T-helper 17 cell (primary cell): ENCODE measurements around the gene LRRC4B. TPM values are rescaled to one million over a fixed set of nuclear protein-coding genes. Genes with fewer than 3 reads are reported as not detected.

Experiments
- ATAC-seq: fragments of 150-1000 bp; cut with Tn5 transposase; 2 replicates; pipeline ENCODE4 v1.10.0; 2021; ENCODE audit warnings: mild to moderate bottlenecking, moderate library complexity
- DNase-seq, 3 donors: peaks; one replicate each; pipeline versions ENCODE4 v3.0.0 to v3.0.0-alpha.2; 2020 to 2021
- H3K9me3 ChIP-seq: one replicate; pipeline ENCODE4 v1.7.0; 2013; ENCODE audit warnings: low read length, mild to moderate bottlenecking; ENCODE audit not compliant: control insufficient read depth, poor library complexity, severe bottlenecking
- H3K27ac Mint-ChIP-seq: one replicate; pipeline ENCODE4 v1.8.0; 2022; ENCODE audit warnings: mild to moderate bottlenecking, moderate library complexity, mixed read lengths
- H3K27me3 Mint-ChIP-seq: one replicate; pipeline ENCODE4 v1.8.0; 2022; ENCODE audit warnings: mixed read lengths
- H3K36me3 Mint-ChIP-seq: one replicate; pipeline ENCODE4 v1.8.0; 2022; ENCODE audit warnings: low read depth, mixed read lengths
- H3K4me1 Mint-ChIP-seq: one replicate; pipeline ENCODE4 v1.8.0; 2022; ENCODE audit warnings: mild to moderate bottlenecking, mixed read lengths
- H3K4me3 Mint-ChIP-seq: one replicate; pipeline ENCODE4 v1.8.0; 2022; ENCODE audit warnings: mild to moderate bottlenecking, moderate library complexity, mixed read lengths
- total RNA-seq, 4 donors: library from RNA in 2 of 4; stranded (reverse) in 2 of 4; gene quantifications; one replicate each; pipeline ENCODE4 v1.2.3 and lab custom pipeline; 2022 to 2026

The LRRC4B gene
- total RNA-seq, 2 donors from 2014 or later: not detected

DNA sequence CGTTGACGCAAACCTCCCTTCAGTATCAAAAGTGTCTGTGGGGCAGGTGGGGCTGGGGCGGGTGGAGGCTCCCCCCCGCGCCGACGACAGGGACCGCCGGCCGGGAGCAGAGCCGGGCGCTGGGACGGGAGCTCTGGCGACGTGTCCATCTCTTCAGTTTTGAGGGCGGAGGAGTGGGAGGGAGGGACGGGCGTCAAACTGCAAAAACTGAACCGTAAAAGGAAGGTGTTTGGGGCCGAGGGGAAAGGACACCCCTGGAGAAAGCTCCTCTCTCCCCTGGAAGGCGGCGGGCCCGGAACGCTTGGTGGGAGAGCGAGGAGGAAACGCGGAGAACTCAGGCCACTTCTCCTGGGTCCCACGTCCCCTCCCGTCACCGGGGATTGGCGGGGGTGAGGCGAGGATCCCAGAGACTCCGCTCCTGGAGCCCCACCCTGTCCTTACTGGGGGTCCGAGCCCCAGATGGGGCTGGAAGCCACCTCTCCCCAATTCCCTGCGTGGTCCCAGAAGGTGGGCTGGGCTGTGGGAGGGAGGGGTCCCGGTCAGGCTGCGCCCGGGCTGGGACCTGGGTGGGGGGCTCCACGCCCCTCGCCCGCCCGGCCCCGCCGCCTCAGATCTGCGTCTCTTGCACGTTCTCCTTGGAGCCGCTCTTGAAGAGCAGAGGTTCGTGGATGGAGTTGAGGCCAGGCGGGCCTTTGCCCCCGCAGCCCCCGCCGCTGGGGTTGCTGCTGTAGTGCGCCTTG lies 51.1 kb downstream of the LRRC4B start:
- Mint-ChIP-seq H3K4me1 (peaks cover 4% of the 10 kb centered on the region), H3K27ac (no peak overlapping the region), H3K27me3 (no peaks in the 10 kb centered on the region), H3K36me3 (no peaks in the 10 kb centered on the region), H3K4me3 (no peak overlapping the region)
- H3K9me3 ChIP-seq: no peaks in the 10 kb centered on the region
- DNase-seq (no peak), ATAC-seq (no peak)

DNA sequence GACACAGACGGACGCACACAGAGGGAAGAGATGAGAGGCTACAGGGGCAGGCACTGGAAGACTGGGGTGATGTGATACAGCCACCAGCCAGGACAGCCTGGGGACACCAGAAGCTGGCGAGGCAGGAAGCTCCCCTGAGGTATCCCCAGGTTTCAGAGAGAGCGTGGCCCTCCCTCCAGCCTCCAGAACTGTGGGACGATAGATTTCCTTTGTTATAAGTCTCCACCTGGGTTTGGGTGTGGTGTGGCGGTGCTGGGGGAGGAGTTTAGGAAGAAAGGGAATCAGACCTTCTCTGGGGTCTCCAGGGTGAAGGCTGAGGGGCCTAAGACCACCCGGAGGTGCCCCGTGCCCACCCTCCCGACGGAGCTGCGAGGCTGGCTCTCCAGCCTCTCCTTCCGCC lies 51.8 kb downstream of the LRRC4B start:
- Mint-ChIP-seq H3K27ac (no peak overlapping the region), H3K4me3 (no peak overlapping the region), H3K36me3 (peaks cover under 1% of the 10 kb centered on the region), H3K4me1 (peaks cover 8% of the 10 kb centered on the region), H3K27me3 (no peaks in the 10 kb centered on the region)
- ATAC-seq (no peak), DNase-seq (no peak)
- no peaks in the 10 kb centered on the region for H3K9me3 ChIP-seq

DNA sequence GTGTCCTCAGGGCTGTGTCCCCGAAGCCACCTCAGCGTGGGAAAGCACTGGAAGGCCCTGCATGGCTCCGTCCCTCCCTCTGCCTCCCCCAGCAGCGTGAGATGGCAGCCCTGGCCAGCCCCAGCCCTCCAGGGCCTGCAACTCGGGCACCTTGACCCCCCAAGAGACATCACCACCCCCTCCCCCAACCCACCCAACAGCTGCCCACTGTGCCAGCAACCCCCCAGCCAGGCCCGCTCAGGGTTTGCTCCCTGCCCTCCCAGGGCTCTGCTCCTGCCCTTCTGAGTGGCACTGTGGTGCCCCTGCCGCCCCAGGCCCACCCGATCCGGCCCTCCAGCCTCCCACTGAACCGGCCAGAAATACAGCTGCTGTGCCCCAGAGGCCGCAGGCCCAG lies 53.1 kb downstream of the LRRC4B start:
- no peak overlapping the region for H3K4me3 Mint-ChIP-seq
- no peak for ATAC-seq
- no peak overlapping the region for H3K27ac Mint-ChIP-seq
- no peaks in the 10 kb centered on the region for H3K9me3 ChIP-seq
- peaks cover 15% of the 10 kb centered on the region for H3K4me1 Mint-ChIP-seq
- H3K27me3 Mint-ChIP-seq: no peaks in the 10 kb centered on the region
- H3K36me3 Mint-ChIP-seq: peaks cover 2% of the 10 kb centered on the region
- peak in 1 of 3 donors; percentile 7 for DNase-seq

DNA sequence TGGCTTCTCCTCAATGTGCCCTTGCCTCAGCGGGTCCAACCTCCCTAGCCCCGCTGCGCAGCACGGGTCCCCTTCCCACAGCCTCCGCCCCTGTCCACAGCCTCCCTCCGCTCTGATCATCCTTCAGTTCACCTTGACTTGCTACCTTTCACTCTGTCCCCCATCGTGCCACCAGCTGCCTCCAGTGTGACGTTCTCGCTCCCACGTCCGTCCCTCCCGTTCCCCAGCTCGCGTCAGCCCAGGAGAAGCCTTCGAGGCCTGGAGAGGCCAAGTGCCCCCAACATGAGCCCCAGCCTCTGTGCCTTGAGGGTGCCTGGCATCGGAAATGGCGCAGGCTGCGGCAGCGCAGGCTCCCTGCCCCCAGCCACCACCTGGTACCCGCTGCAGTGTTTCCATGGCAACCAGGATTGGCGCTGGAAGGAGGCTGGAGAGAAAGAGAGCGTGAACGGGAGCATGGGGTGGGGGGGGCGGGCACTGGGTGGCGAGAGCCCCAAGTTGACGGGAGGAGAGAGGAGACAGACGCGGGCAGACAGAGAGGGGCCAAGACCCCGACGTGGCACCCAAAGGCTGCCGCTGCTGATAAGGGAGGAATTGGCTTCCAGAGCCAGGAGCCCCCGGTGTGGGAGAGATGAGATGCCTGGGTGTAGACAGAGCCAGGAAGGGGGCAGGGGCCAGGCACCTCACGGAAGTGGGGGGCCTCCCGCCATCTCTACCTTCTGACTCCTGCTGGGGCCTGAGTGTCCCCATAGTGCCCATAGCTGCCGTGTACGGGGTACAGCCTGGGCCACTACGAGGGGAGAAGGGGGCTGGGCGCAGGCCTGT lies 53.7 kb downstream of the LRRC4B start:
- Mint-ChIP-seq H3K27ac (no peak overlapping the region), H3K27me3 (no peaks in the 10 kb centered on the region), H3K4me1 (peaks cover 15% of the 10 kb centered on the region)

DNA sequence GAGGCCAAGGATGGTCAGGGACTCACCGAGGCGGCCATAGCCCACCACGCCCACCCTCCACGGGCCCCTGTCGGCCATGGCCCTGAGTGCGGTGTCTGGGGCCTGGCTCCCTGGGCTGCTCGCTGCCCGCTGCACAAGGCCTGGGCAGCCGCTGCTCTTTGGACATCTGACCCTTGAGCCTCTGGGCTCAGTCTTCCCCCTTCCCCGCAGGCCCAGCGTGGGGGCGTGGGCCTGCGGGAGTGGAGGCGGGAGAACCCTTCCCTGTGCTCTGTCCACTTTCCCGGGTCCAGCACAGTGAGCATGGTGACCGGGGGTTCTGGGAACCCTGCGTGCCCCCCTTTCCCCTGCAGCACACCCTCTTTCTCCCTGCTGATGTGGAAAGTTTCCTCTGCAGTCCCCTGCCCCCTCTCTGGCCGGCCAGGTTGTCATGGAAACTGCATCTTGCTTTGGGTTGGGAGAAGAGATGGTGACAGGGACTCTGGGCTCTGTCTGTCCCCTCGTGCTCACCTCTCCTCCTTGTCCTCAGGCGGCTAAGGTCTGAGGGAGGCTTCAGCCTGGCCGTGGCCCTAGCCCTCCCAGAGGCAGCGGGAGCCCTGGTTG lies 54.4 kb downstream of the LRRC4B start, which contains the start of gene ASPDH:
ASPDH (minus strand) TSS at position 168 of the 600 bp plus-strand sequence; CDS start at position 78, 90 bp downstream.
- Mint-ChIP-seq H3K27ac (peak within 1 kb of the TSS; percentile 27), H3K4me3 (no peak within 1 kb of the TSS), H3K27me3 (no peaks in the 10 kb centered on the region), H3K36me3 (peaks cover 2% of the 10 kb centered on the region), H3K4me1 (peaks cover 16% of the 10 kb centered on the region)
- ATAC-seq: no peak
- no peak for DNase-seq
- no peaks in the 10 kb centered on the region for H3K9me3 ChIP-seq

More for the DNA sequence above, 53.7 kb downstream of the LRRC4B start:
- Mint-ChIP-seq H3K36me3 (peaks cover 2% of the 10 kb centered on the region), H3K4me3 (no peak overlapping the region)
- DNase-seq: no peak
- ATAC-seq: no peak
- no peaks in the 10 kb centered on the region for H3K9me3 ChIP-seq

DNA sequence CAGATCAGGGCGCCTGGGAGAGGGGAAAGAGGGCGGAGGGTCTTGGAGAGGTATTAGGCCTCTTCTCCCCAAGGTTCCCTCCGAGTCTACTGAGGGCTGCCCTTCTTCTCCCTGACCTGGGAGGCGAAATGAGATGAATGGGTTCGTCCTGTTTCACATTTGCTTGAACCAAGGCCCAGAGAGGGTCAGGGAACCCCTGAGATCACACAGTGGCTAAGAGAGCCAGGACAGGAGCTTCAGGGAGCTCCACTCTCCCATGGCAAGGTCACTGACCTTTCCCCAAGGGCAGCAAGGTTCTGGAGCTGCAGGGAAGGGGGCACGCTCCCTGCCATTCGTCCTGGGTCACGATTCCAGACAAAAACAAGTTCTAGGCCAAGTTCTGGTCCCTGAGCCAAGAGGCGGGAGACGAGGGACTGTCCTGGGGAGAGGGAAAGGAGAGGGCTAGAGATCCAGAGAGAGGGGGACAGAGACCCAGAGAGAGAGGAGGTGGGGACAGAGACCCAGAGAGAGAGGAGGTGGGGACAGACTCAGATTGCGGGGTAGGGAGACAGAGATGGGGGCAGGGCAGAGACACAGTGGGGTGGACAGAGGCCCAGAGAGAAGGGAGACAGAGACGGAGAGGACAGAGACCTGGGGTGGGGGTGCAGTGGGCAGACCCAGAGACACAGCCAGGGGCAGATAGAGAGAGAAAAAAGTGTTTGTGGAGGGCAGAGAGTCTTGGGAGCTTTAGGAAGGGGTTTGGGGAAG lies 55.1 kb downstream of the LRRC4B start:
- Mint-ChIP-seq H3K4me1 (peaks cover 20% of the 10 kb centered on the region), H3K4me3 (no peak overlapping the region), H3K27me3 (no peaks in the 10 kb centered on the region), H3K27ac (peak overlapping the region; percentile 27), H3K36me3 (peaks cover 5% of the 10 kb centered on the region)
- ATAC-seq: no peak
- DNase-seq: no peak
- H3K9me3 ChIP-seq: no peaks in the 10 kb centered on the region

DNA sequence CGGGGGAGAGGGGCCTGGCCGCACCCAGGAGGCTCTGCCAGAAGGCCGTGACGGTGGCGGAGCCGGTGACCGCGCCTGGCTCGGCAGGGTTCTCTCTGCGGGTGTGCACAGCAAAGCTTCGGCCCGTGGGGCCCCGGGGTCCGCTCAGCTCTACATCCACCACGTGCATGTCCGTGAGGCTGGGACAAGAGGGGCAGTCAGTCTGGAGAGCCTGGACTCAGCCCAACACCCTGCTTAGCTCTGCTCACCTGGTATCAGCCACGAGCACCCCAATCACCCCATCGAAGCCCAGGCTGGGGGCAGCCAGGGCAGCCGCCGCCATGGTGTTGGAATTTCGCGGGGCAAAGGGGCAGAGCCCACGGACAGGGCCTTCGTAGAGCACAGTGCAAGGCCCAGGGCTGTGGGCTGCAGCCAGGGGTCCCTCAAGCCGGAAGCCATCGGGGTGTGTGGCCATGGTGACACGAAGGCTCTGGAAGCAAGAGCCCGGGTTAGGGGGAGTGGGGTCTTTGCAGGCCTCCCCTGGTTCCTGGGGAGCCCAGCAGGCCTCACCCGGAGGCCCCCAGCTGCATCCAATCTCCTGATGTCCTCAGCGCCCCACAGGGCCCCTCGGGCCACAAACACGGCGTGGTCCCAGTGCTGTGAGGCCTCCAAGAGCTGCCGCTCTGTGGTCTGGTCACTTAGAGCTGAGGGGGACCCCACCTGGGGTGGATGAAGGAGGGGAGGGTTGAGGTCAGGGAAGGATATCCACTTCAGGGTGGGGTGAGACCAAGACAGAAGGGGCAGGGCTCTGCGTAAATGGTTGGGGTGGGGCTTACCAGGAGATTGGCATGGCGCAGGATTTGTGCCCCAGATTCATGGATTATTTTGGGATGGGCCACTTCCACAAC lies 55.9 kb downstream of the LRRC4B start:
- H3K9me3 ChIP-seq: no peaks in the 10 kb centered on the region
- DNase-seq (no peak), ATAC-seq (no peak)
- Mint-ChIP-seq H3K4me3 (peak overlapping the region; percentile 80), H3K27ac (peak overlapping the region; percentile 76), H3K4me1 (peaks cover 22% of the 10 kb centered on the region), H3K36me3 (peaks cover 5% of the 10 kb centered on the region), H3K27me3 (no peaks in the 10 kb centered on the region)

DNA sequence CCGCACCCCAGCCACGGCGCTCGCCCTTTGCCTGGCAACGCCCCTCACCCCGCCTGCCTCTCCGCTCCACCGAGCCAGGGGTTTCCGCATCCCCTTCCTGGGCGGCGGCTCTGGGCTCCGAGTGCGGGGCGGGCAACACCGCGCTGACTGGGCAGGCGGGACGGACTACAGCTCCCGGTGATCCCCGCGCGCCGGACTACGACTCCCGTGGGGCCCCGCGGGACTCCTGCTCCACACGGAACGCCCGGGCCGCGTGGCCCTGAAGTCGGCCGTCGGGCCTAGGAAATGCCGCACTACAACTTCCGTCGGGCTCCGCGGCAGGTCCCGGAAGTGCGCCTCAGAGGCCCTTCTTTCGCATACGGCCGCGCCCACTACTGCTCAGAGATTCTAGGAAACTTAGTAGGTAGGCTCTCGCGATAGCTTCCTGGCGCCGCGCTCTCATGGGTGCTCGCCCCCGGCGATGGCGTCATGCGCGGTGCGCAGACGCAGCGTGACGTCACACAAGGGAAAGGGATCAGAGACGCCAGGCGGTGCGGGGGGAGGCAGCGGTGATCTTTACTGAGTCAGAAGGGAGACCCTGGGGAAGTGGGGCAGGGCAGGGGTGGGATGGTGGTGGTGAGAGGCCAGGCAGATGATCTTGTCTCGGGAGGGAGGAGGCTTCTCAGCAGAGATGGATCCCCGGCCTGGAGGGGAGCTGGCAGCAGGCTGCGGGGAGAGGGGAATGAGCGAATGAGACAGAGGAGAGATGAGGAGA lies 57.0 kb downstream of the LRRC4B start, which contains the start of gene JOSD2:
JOSD2 (minus strand) TSS at position 123 of the 754 bp plus-strand sequence. CDS start 760 bp downstream, outside the sequence.
- ATAC-seq: peak; percentile 94
- no peaks in the 10 kb centered on the region for H3K27me3 Mint-ChIP-seq
- H3K36me3 Mint-ChIP-seq: peaks cover 5% of the 10 kb centered on the region
- H3K4me3 Mint-ChIP-seq: peak within 1 kb of the TSS; percentile 80
- peaks cover 22% of the 10 kb centered on the region for H3K4me1 Mint-ChIP-seq
- no peaks in the 10 kb centered on the region for H3K9me3 ChIP-seq
- peak; percentile 93 to 96 (median 95) for DNase-seq
- peak within 1 kb of the TSS; percentile 76 for H3K27ac Mint-ChIP-seq

DNA sequence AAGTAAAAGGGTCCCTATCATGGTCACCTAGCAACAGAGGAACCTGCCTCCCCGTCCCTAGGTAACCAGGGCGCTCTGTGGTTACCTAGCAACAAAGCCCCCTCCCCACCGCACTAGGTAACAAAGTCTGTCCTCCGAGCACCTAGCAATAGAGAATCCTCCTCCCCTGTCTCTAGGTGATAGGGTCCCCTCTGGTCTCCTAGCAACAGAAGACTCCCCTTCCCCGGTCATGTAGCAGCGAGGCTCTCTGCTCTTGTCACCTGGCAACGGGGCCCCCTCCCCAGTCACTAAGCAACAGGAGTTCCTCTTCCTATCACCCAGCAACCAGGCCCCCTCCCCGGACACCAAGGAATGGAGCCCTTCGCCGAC lies 57.6 kb downstream of the LRRC4B start:
- no peak for DNase-seq
- Mint-ChIP-seq H3K4me3 (peak overlapping the region; percentile 80), H3K27ac (peak overlapping the region; percentile 76), H3K27me3 (no peaks in the 10 kb centered on the region), H3K4me1 (peaks cover 22% of the 10 kb centered on the region), H3K36me3 (peaks cover 5% of the 10 kb centered on the region)
- H3K9me3 ChIP-seq: no peaks in the 10 kb centered on the region
- peak; percentile 9 for ATAC-seq

DNA sequence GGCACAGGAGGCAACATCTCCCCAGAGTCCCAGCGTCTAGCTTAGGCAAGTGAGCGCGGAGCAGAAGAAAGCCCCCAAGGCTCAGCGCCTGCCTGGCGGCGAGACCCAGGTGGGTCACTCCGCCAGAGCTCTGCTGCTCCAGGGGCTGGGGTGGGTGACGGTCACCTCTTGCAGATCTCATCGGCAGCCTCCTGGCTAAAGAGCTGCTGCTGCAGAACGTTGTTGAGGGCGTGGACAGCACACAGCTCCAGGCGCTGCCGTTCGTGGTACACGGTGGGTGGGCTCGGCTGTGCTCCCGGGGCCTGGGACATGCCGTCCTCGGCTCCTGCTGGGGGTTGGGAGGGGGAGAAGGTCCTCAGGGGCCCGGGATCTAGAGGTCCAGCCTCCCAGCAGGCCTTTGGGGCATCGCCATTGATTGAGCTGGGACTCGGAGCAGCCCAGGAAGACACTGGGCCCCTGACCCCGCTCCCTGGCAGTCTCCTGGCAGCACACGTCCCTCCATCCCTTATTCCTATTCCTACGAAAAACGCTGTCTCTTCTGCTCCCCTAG lies 58.0 kb downstream of the LRRC4B start:
- peak overlapping the region; percentile 76 for H3K27ac Mint-ChIP-seq
- H3K4me3 Mint-ChIP-seq: peak overlapping the region; percentile 80
- no peaks in the 10 kb centered on the region for H3K27me3 Mint-ChIP-seq
- peaks cover 5% of the 10 kb centered on the region for H3K36me3 Mint-ChIP-seq
- peaks cover 22% of the 10 kb centered on the region for H3K4me1 Mint-ChIP-seq
- DNase-seq (no peak), ATAC-seq (no peak)
- H3K9me3 ChIP-seq: no peaks in the 10 kb centered on the region

DNA sequence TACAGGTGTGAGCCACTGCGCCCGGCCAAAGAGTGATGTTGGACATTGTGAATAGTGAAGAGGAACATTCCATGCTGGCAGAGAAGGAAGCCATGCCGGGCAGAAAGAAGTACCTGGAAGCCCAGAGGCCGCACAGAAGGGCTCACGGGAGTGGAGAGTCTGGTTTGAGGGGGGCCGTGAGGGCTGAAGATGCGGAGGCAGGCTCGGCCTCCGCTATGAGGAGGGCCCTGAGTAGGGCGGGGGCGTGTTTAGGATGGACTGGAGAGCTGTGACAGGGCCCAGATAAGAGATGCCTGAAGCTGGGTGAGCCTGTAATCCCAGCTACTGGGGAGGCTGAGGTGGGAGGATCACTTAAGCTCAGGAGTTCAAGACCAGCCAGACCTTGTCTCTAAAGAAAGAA lies 58.9 kb downstream of the LRRC4B start:
- H3K27me3 Mint-ChIP-seq: no peaks in the 10 kb centered on the region
- H3K4me1 Mint-ChIP-seq: peaks cover 21% of the 10 kb centered on the region
- H3K9me3 ChIP-seq: no peaks in the 10 kb centered on the region
- H3K36me3 Mint-ChIP-seq: peaks cover 5% of the 10 kb centered on the region
- H3K27ac Mint-ChIP-seq: peak overlapping the region; percentile 76
- DNase-seq (no peak), ATAC-seq (no peak)
- H3K4me3 Mint-ChIP-seq: peak overlapping the region; percentile 63
